HEK293 (cell line): ENCODE results near the gene MORF4L1.

ENCODE experiments used
- CTCF ChIA-PET: fragments of 350-600 bp; formaldehyde crosslinking; extraction: SDS; loops from one replicate; lab custom pipeline; 2021; ENCODE audit warnings: antibody characterized with exemption; lab: Yijun Ruan, JAX
- POLR2A ChIA-PET: fragments of 300-600 bp; formaldehyde crosslinking; extraction: SDS; loops from one replicate; lab custom pipeline; 2020; ENCODE audit warnings: antibody characterized with exemption, inconsistent platforms; lab: Yijun Ruan, JAX
- H3K27ac ChIP-seq: fragments of 200-500 bp; sonication (Bioruptor generic); 2 replicates; pipeline ENCODE4 v1.5.1; 2014; ENCODE audit warnings: low read depth, low read length, control low read depth, inconsistent platforms; ENCODE audit errors: extremely low read depth
- H3K36me3 ChIP-seq, 2 experiments: fragments of 200-500 bp in 1 of 2; sonication (Bioruptor generic) in 1 of 2; 1 replicate in 1 of 2; 2 replicates in 1 of 2; pipeline ENCODE4 v1.5.1; 2014 to 2017; ENCODE audit warnings: inconsistent platforms in 2 of 2, low read length in 2 of 2; ENCODE audit not compliant: control insufficient read depth in 2 of 2, insufficient read depth in 1 of 2
- H3K4me1 ChIP-seq: fragments of 200-500 bp; sonication (Bioruptor generic); 2 replicates; pipeline ENCODE4 v1.5.1; 2014; ENCODE audit warnings: mild to moderate bottlenecking, low read length, inconsistent platforms; ENCODE audit not compliant: control insufficient read depth, insufficient read depth
- H3K4me3 ChIP-seq: 2 replicates; pipeline ENCODE4 v1.5.1; 2011; ENCODE audit warnings: low read depth, mild to moderate bottlenecking, control low read depth, low read length, moderate library complexity
- H3K9me3 ChIP-seq: fragments of 200-500 bp; sonication (Bioruptor generic); 2 replicates; pipeline ENCODE4 v1.5.1; 2014; ENCODE audit warnings: low read depth, low read length, inconsistent platforms; ENCODE audit not compliant: control insufficient read depth, insufficient read depth
- GLI2 ChIP-seq: fragments of 450-650 bp; formaldehyde crosslinking; IDR thresholded peaks from 2 replicates; pipeline ENCODE4; 2017; ENCODE audit warnings: missing biosample characterization, missing genetic modification characterization, low read depth, borderline replicate concordance
- WT1 ChIP-seq: fragments of 450-650 bp; formaldehyde crosslinking; IDR thresholded peaks from 2 replicates; pipeline ENCODE4 v1.5.1; 2016; ENCODE audit warnings: missing biosample characterization, missing genetic modification characterization
- YY1 ChIP-seq: fragments of 450-650 bp; formaldehyde crosslinking; IDR thresholded peaks from 2 replicates; pipeline ENCODE4 v1.5.1; 2018; ENCODE audit warnings: missing biosample characterization, missing genetic modification characterization
- ZBTB20 ChIP-seq: fragments of 450-650 bp; formaldehyde crosslinking; IDR thresholded peaks from 2 replicates; pipeline ENCODE4 v1.5.1; 2016; ENCODE audit warnings: missing biosample characterization, missing genetic modification characterization
- ZFP69B ChIP-seq: fragments of 450-650 bp; formaldehyde crosslinking; IDR thresholded peaks from 2 replicates; pipeline ENCODE4 v1.5.1; 2016; ENCODE audit warnings: missing biosample characterization, missing genetic modification characterization
- ZIC2 ChIP-seq: fragments of 450-650 bp; formaldehyde crosslinking; IDR thresholded peaks from 2 replicates; pipeline ENCODE4 v1.5.1; 2016; ENCODE audit warnings: missing biosample characterization, missing genetic modification characterization
- ZNF10 ChIP-seq: fragments of 450-650 bp; formaldehyde crosslinking; IDR thresholded peaks from 2 replicates; pipeline ENCODE4 v1.5.1; 2017; ENCODE audit warnings: missing biosample characterization, missing genetic modification characterization
- ZNF121 ChIP-seq: fragments of 450-650 bp; formaldehyde crosslinking; IDR thresholded peaks from 2 replicates; pipeline ENCODE4 v1.5.1; 2016; ENCODE audit warnings: missing biosample characterization, missing genetic modification characterization
- ZNF239 ChIP-seq: fragments of 450-650 bp; formaldehyde crosslinking; IDR thresholded peaks from 2 replicates; pipeline ENCODE4 v1.5.1; 2016; ENCODE audit warnings: missing biosample characterization, missing genetic modification characterization
- ZNF341 ChIP-seq: fragments of 450-650 bp; formaldehyde crosslinking; IDR thresholded peaks from 2 replicates; pipeline ENCODE4; 2016; ENCODE audit warnings: low read depth, missing biosample characterization, missing genetic modification characterization
- ZNF48 ChIP-seq: fragments of 450-650 bp; formaldehyde crosslinking; IDR thresholded peaks from 2 replicates; pipeline ENCODE4 v1.5.1; 2016; ENCODE audit warnings: missing biosample characterization, missing genetic modification characterization
- ZNF548 ChIP-seq: fragments of 450-650 bp; formaldehyde crosslinking; IDR thresholded peaks from 2 replicates; pipeline ENCODE4 v1.5.1; 2016; ENCODE audit warnings: missing biosample characterization, missing genetic modification characterization
- ZNF549 ChIP-seq: fragments of 450-650 bp; IDR thresholded peaks from 2 replicates; pipeline ENCODE4 v1.5.1; 2018; ENCODE audit warnings: missing biosample characterization, missing genetic modification characterization, mild to moderate bottlenecking, inconsistent platforms, moderate library complexity
- ZNF571 ChIP-seq: fragments of 450-650 bp; formaldehyde crosslinking; IDR thresholded peaks from 2 replicates; pipeline ENCODE4 v1.5.0; 2017; ENCODE audit warnings: missing biosample characterization, missing genetic modification characterization
- ZNF658 ChIP-seq: fragments of 450-650 bp; formaldehyde crosslinking; IDR thresholded peaks from 2 replicates; pipeline ENCODE4; 2016; ENCODE audit warnings: missing biosample characterization, missing genetic modification characterization
- ZNF660 ChIP-seq: fragments of 450-650 bp; IDR thresholded peaks from 2 replicates; pipeline ENCODE4 v1.5.1; 2018; ENCODE audit warnings: missing biosample characterization, mild to moderate bottlenecking, missing genetic modification characterization
- ZNF701 ChIP-seq: fragments of 450-650 bp; formaldehyde crosslinking; IDR thresholded peaks from 2 replicates; pipeline ENCODE4 v1.5.1; 2016; ENCODE audit warnings: missing biosample characterization, missing genetic modification characterization
- ZNF791 ChIP-seq: fragments of 450-650 bp; formaldehyde crosslinking; IDR thresholded peaks from 2 replicates; pipeline ENCODE4 v1.5.1; 2016; ENCODE audit warnings: missing biosample characterization, missing genetic modification characterization
- ZNF830 ChIP-seq: fragments of 450-650 bp; IDR thresholded peaks from 2 replicates; pipeline ENCODE4 v1.5.0; 2018; ENCODE audit warnings: missing biosample characterization, missing genetic modification characterization, low read depth, mild to moderate bottlenecking, moderate library complexity
- ZSCAN16 ChIP-seq: fragments of 450-650 bp; formaldehyde crosslinking; IDR thresholded peaks from 2 replicates; pipeline ENCODE4 v1.5.1; 2016; ENCODE audit warnings: missing biosample characterization, missing genetic modification characterization
- ZSCAN18 ChIP-seq: fragments of 450-650 bp; formaldehyde crosslinking; IDR thresholded peaks from 2 replicates; pipeline ENCODE4 v1.5.1; 2016; ENCODE audit warnings: missing biosample characterization, missing genetic modification characterization
- TF ChIP-seq, protein P1 (sequence below): fragments of 450-650 bp; formaldehyde crosslinking; IDR thresholded peaks from 2 replicates; pipeline ENCODE4 v1.5.1; 2016; ENCODE audit warnings: missing biosample characterization, missing genetic modification characterization
- TF ChIP-seq, protein P2 (sequence below): fragments of 450-650 bp; formaldehyde crosslinking; IDR thresholded peaks from 2 replicates; pipeline ENCODE4 v1.5.1; 2016; ENCODE audit warnings: missing biosample characterization, missing genetic modification characterization

The MORF4L1 gene

GRCh38 chr15:78853500-78853899, 19.2 kb upstream of the MORF4L1 start:
- TF ChIP-seq ZNF658 (tag by site-specific recombination) (no peak), ZNF121 (tag by site-specific recombination) (peak; percentile 69; the same call in 1 of the 2 replicates)
- TF ChIP-seq, all 188 proteins: peak for 1
- Histone ChIP-seq H3K4me1 (no peaks in the 10 kb centered on the region), H3K4me3 (no peak overlapping the region), H3K9me3 (no peaks in the 10 kb centered on the region), H3K27ac (no peak overlapping the region), H3K36me3 (no peaks in the 10 kb centered on the region)
- ChIA-PET POLR2A (no interaction called here), CTCF (interaction anchor here (0.9 kb wide), 1 partner anchor 41 kb away, joined by 3 read pairs; the partner anchor contains the start of gene ADAMTS7)

DNA sequence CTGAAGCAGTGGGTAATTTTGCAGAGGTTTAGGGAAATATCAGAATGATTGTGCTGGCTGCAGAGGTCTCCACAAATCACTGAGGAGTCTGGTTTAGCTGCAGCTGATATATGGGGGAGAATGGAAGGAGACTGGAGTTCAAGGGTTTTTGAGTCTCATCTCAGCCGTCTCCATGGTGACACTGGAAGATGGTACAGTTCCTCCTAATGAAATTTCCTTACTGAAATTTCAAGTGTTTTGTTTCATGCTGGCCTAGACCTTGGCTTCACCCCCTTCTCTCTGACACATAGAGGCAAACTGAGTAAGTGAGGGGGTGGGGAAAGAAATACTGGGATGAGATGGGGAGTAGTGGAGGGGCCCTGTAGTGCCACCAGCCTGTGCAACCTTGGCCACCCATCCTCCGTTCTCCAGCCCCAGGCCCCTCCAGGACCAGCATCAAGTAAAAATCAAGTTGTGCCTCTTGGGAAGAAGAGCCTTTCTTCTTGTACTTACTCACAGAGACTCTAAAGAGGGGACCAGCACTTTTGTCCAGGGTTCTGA, 17.8 kb upstream of the MORF4L1 start:
- CTCF ChIA-PET: interaction anchor here (0.6 kb wide), 2 partner anchors 12 to 345 kb away, joined by 4 to 5 read pairs; no protein-coding TSS in a partner anchor
- H3K9me3 ChIP-seq: no peaks in the 10 kb centered on the region
- no peaks in the 10 kb centered on the region for H3K36me3 ChIP-seq
- POLR2A ChIA-PET: no interaction called here
- no peak overlapping the region for H3K27ac ChIP-seq
- TF ChIP-seq ZNF341 (tag by site-specific recombination) (no peak), YY1 (tag by site-specific recombination) (no peak), ZFP69B (tag by site-specific recombination) (no peak), ZNF549 (tag by site-specific recombination) (no peak), ZNF791 (tag by site-specific recombination) (no peak), ZNF660 (tag by site-specific recombination) (no peak), ZNF548 (tag by site-specific recombination) (no peak), ZNF239 (tag by site-specific recombination) (no peak), ZSCAN16 (tag by site-specific recombination) (no peak), ZIC2 (tag by site-specific recombination) (no peak), ZNF701 (tag by site-specific recombination) (no peak), ZBTB20 (tag by site-specific recombination) (no peak), ZSCAN18 (tag by site-specific recombination) (no peak), GLI2 (tag by site-specific recombination) (no peak), ZNF48 (tag by site-specific recombination) (no peak)
- TF ChIP-seq, protein P1, sequence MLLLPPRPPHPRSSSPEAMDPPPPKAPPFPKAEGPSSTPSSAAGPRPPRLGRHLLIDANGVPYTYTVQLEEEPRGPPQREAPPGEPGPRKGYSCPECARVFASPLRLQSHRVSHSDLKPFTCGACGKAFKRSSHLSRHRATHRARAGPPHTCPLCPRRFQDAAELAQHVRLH (tag by site-specific recombination): no peak
- no peak overlapping the region for H3K4me3 ChIP-seq
- no peaks in the 10 kb centered on the region for H3K4me1 ChIP-seq

DNA sequence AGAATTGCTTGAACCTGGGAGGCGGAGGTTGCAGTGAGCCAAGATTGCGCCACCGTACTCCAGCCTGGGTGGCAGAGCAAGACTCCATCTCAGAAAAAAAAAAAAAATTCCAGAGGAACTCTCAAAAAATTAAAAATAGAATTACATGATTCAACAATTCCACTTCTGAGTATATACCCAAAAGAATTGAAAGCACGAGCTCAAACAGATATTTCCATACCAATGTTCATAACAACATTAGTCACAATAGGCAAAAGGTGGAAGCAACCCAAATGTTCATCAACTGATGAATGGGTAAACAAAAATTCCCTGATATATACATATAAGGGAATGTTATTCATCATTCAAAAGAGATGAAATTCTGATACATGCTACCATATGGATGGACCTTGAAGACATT, 16.9 kb upstream of the MORF4L1 start:
- ChIA-PET POLR2A (interaction anchor here (0.7 kb wide), 1 partner anchor 195 kb away, joined by 5 read pairs; no protein-coding TSS in a partner anchor), CTCF (no interaction called here)
- TF ChIP-seq, protein P2, sequence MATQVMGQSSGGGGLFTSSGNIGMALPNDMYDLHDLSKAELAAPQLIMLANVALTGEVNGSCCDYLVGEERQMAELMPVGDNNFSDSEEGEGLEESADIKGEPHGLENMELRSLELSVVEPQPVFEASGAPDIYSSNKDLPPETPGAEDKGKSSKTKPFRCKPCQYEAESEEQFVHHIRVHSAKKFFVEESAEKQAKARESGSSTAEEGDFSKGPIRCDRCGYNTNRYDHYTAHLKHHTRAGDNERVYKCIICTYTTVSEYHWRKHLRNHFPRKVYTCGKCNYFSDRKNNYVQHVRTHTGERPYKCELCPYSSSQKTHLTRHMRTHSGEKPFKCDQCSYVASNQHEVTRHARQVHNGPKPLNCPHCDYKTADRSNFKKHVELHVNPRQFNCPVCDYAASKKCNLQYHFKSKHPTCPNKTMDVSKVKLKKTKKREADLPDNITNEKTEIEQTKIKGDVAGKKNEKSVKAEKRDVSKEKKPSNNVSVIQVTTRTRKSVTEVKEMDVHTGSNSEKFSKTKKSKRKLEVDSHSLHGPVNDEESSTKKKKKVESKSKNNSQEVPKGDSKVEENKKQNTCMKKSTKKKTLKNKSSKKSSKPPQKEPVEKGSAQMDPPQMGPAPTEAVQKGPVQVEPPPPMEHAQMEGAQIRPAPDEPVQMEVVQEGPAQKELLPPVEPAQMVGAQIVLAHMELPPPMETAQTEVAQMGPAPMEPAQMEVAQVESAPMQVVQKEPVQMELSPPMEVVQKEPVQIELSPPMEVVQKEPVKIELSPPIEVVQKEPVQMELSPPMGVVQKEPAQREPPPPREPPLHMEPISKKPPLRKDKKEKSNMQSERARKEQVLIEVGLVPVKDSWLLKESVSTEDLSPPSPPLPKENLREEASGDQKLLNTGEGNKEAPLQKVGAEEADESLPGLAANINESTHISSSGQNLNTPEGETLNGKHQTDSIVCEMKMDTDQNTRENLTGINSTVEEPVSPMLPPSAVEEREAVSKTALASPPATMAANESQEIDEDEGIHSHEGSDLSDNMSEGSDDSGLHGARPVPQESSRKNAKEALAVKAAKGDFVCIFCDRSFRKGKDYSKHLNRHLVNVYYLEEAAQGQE (tag by site-specific recombination): no peak
- TF ChIP-seq ZNF830 (tag by site-specific recombination) (no peak), ZNF701 (tag by site-specific recombination) (no peak), WT1 (no peak), ZNF571 (tag by site-specific recombination) (no peak), ZNF10 (tag by site-specific recombination) (0 out of 2 replicates have a peak, but pooled peaks have one; percentile 28)

More for the DNA sequence above, 16.9 kb upstream of the MORF4L1 start:
- Histone ChIP-seq H3K27ac (no peak overlapping the region), H3K36me3 (no peaks in the 10 kb centered on the region), H3K4me3 (no peak overlapping the region), H3K9me3 (no peaks in the 10 kb centered on the region), H3K4me1 (no peaks in the 10 kb centered on the region)
